Suprapubic skin (tissue), 4 donors: Measurements from ENCODE around the gene VGLL2.

Experiments
- CTCF ChIP-seq, 2 donors: fragments of 200-600 bp in 1 of 2; fragments of 450-650 bp in 1 of 2; sonication (generic) in 1 of 2; IDR thresholded peaks; one replicate each; pipeline ENCODE4 v1.5.1; 2016 to 2019; ENCODE audit warnings: antibody characterized with exemption in 2 of 2, mild to moderate bottlenecking in 1 of 2, moderate library complexity in 1 of 2
- POLR2A ChIP-seq, 2 donors: fragments of 450-650 bp; IDR thresholded peaks; one replicate each; pipeline ENCODE4 v1.6.1; 2017; ENCODE audit warnings: antibody characterized with exemption in 2 of 2, mild to moderate bottlenecking in 2 of 2, moderate library complexity in 2 of 2
- POLR2AphosphoS5 ChIP-seq, 3 donors: sonication (generic); formaldehyde crosslinking; IDR thresholded peaks; one replicate each; pipeline ENCODE4 v1.6.1; 2017; ENCODE audit warnings: antibody characterized with exemption in 3 of 3

- TF ChIP-seq CTCF (IDR thresholded peaks at IDR 0.05) (no peak), POLR2AphosphoS5 (IDR thresholded peaks at IDR 0.05) (no peak), POLR2A (IDR thresholded peaks at IDR 0.05) (no peak)
Measured at GRCh38 chr6:117306227-117306790, 41.0 kb downstream of the VGLL2 start.
